Adrenal gland (tissue), 12 donors: ENCODE results near the gene ANKLE2. TPM values are rescaled to one million over a fixed set of nuclear protein-coding genes. Genes with fewer than 3 reads are reported as not detected.

Source experiments
- DNase-seq, 7 donors: peaks; one replicate each; pipeline ENCODE4 v3.0.0-alpha.2; 2019 to 2020
- H3K27ac ChIP-seq, 5 donors: fragments of 200-600 bp; sonication (generic) in 4 of 5; 1 replicate in 3 of 5; 2 replicates in 2 of 5; pipeline versions ENCODE4 v1.5.1 to v1.8.0; 2016 to 2020; ENCODE audit warnings: mild to moderate bottlenecking in 1 of 5
- H3K27me3 ChIP-seq: fragments of 200-600 bp; 2 replicates; pipeline ENCODE4 v1.8.0; 2021
- H3K36me3 ChIP-seq, 2 donors: fragments of 200-600 bp; replicated peaks in 1 of 2; 1 replicate in 1 of 2; 2 replicates in 1 of 2; pipeline versions ENCODE4 v1.5.1 to v1.8.0; 2018 to 2022
- H3K4me1 ChIP-seq, 2 donors: fragments of 200-600 bp; replicated peaks in 1 of 2; 1 replicate in 1 of 2; 2 replicates in 1 of 2; pipeline versions ENCODE4 v1.5.1 to v1.8.0; 2018 to 2021
- H3K4me3 ChIP-seq, 4 donors: fragments of 200-600 bp; sonication (generic) in 3 of 4; one replicate each; pipeline ENCODE4 v1.5.1; 2016 to 2018
- H3K9me3 ChIP-seq, 3 donors: fragments of 200-600 bp; sonication (generic) in 1 of 3; replicated peaks in 1 of 3; 1 replicate in 2 of 3; 2 replicates in 1 of 3; pipeline versions ENCODE4 v1.5.1 to v1.8.0; 2016 to 2021
- CTCF ChIP-seq, 6 experiments: fragments of 450-650 bp in 4 of 6; fragments of 200-600 bp in 2 of 6; sonication (generic) in 1 of 6; IDR thresholded peaks; 1 replicate in 5 of 6; 2 replicates in 1 of 6; pipeline versions ENCODE4 v1.5.1 to v1.8.0; 2016 to 2021; ENCODE audit warnings: antibody characterized with exemption in 6 of 6, mild to moderate bottlenecking in 2 of 6, moderate library complexity in 1 of 6
- POLR2A ChIP-seq, 2 donors: fragments of 450-650 bp; IDR thresholded peaks; one replicate each; pipeline ENCODE4 v1.6.1; 2017; ENCODE audit warnings: antibody characterized with exemption in 2 of 2, mild to moderate bottlenecking in 2 of 2, moderate library complexity in 1 of 2
- WGBS, 4 donors: extraction: QIAGEN DNeasy Blood & Tissue Kit in 2 of 4; methylation state at CpG; one replicate each; pipeline versions ENCODE4 v1.1.5 to v1.1.7; 2013 to 2017; 5-methylcytosine and 5-hydroxymethylcytosine counted together
- intact Hi-C, 2 donors: fragments of 100-400 bp; cut with DNase I; formaldehyde crosslinking; loops; one replicate each; pipeline versions ENCODE4 v1.14.1 to v1.15.0; 2022 to 2023
- polyA plus RNA-seq, 3 donors: library from polyadenylated mRNA; stranded (reverse); fragments of 200-250 nt in 2 of 3; fragments of 350-450 nt in 1 of 3; fragmentation: Illumina TruSeq in 1 of 3; extraction: RNeasy Lipid Tissue Mini Kit (QIAGEN cat#74804) in 1 of 3; gene quantifications; one replicate each; pipeline ENCODE4 v1.2.3, GENCODE V29; 2013 to 2014
- total RNA-seq, 9 donors: library from RNA; depleted of rRNA in 4 of 9; stranded (reverse); fragments of >200 nt in 4 of 9; fragments of 120-200 nt in 1 of 9; fragmentation: NEBNext Ultra II Directional in 1 of 9; extraction: Animal tissue kit (Norgen Biotek cat#: 25700) in 1 of 9; gene quantifications; one replicate each; pipeline versions ENCODE4 v1.1.0 to v1.2.4, GENCODE V29; 2013 to 2023
- donor health status: healthy with polysubstance abuse.
- donor health status: Bipolar disorder and iron deficiency.
- donor health status: DM: yes; HTN: yes; CAD: no.
- donor health status: DM: no; HTN: no; CAD: no.
- donor health status: DM: no; HTN: no; CAD: no.
- donor health status: DM: yes; HTN: yes; CAD: no.

The ANKLE2 gene
- total and polyA plus RNA-seq, 12 donors = 43.6 to 76.1 (median 59.9) TPM

DNA sequence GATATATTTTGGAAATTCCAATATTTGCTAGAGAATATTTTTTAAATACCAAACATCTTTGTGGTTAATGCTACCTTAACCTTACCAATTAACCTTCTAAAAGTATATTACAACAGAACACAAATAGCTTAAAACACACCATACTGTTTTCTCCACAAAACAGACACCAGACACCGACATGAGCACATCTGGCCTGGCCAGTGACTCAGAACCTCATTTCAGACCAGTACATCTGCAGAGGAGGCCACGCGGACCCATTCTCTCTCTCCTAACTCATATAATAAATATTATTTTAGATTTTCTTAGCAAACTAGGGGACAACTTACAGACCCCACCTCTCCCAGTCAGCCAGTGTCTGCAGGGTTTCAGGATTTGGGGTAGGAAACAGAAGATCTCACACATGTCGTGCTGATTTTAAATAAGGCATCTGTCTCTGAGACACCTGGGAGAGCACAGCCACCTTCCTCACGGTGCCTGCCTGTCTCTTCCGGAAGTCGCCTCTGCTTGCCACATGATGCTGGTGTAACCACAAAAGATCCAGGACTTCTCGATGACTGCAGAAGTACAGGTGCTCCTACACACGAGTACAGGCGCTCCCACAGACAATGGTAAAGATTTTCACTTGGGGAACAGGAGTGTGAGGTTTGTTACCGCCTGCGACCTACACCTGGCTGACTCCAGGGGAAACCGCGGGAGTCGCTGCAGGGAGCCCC is 9.7 kb upstream of the ANKLE2 start:
- intact Hi-C loops = no loop called here
- Histone ChIP-seq H3K9me3 (no peaks in the 10 kb centered on the region), H3K27me3 (no peaks in the 10 kb centered on the region), H3K27ac (no peak overlapping the region), H3K36me3 (peaks cover 0 to 54% of the 10 kb centered on the region in 2 donors), H3K4me1 (peaks cover 8% of the 10 kb centered on the region in 2 donors), H3K4me3 (no peak overlapping the region)
- no peak for TF ChIP-seq CTCF (IDR thresholded peaks at IDR 0.05)
- TF ChIP-seq POLR2A (IDR thresholded peaks at IDR 0.05) = no peak
- DNase-seq = no peak
- WGBS, 4 donors = 87 to 91% (median 88%) methylated on average over 10 to 15 of the region's 15 CpGs

DNA sequence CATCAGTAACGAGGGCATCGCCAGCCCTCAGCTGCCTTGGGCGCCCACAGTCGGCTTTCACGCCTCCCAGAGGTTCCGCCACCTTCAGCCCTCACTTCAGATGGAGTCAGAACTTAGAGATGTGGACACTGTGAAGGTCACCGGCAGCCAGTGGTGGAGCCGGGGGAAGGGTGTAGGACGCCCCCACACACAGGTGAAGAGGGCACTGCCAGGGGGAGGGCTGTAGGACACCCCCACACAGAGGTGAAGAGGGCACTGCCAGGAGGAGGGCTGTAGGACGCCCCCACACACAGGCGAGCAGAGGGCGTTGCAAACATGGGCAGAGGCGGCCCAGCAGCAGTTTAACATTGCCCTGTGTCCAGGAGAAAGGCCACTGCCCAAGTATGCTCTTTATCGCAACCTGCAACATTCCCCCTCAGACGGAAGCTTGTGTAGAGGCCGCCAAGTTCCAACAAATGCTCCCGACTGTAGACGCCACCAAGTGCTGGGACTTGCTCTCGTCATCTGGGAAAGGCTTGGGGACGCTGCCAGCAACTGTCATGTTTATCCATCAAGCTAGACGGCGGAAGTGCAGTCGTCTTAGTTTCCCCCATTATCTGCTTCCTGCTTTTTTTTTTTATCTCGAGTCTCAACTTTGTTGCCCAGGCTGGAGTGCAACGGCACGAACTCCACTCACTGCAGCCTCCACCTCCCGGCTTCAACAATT is 4.9 kb upstream of the ANKLE2 start:
- H3K4me3 ChIP-seq = no peak overlapping the region
- peaks cover 0 to 11% of the 10 kb centered on the region in 2 donors for H3K36me3 ChIP-seq
- no peaks in the 10 kb centered on the region for H3K9me3 ChIP-seq
- peak overlapping the region in 3 of 5 donors; percentile 13 to 56 (median 25) for H3K27ac ChIP-seq
- TF ChIP-seq CTCF (IDR thresholded peaks at IDR 0.05) = no peak
- TF ChIP-seq POLR2A (IDR thresholded peaks at IDR 0.05) = no peak
- DNase-seq = peak in 5 of 7 donors; percentile 44 to 71 (median 65)
- WGBS, 4 donors = 58 to 63% (median 60%) methylated on average over 23 to 27 of the region's 27 CpGs
- H3K4me1 ChIP-seq = peaks cover 11 to 16% of the 10 kb centered on the region in 2 donors
- intact Hi-C loops = no loop called here
- no peaks in the 10 kb centered on the region for H3K27me3 ChIP-seq

GRCh38 chr12:132765361-132765760 is 3.7 kb upstream of the ANKLE2 start:
- no peak overlapping the region for H3K27ac ChIP-seq
- no peak for TF ChIP-seq CTCF (IDR thresholded peaks at IDR 0.05)
- TF ChIP-seq POLR2A (IDR thresholded peaks at IDR 0.05) = no peak
- H3K9me3 ChIP-seq = no peaks in the 10 kb centered on the region
- intact Hi-C loops = no loop called here
- no peak for DNase-seq
- no peak overlapping the region for H3K4me3 ChIP-seq
- H3K27me3 ChIP-seq = no peaks in the 10 kb centered on the region
- peaks cover 0 to 6% of the 10 kb centered on the region in 2 donors for H3K36me3 ChIP-seq
- H3K4me1 ChIP-seq = peaks cover 12 to 21% of the 10 kb centered on the region in 2 donors
- 67 to 79% (median 68%) methylated on average over 10 to 11 of the region's 11 CpGs for WGBS, 4 donors

DNA sequence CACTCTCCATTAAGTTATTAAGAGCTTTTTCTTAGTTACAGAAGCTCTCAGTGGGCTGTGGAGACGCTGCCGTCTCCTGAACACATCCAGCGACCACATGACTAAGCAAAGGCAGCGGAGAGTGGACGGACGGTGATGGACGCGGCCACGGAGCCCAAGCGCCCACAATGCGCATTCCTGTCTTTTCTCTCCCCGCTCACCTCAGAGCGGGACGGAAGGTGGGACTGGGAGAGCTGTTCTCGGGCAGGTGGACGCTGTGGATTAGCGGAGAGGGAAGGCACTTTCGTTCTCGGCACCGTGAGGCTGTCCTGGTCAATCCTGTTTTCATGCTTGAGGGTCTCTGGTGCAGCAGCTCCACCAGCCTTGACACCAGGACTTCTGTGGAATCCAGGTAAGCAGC is 2.6 kb upstream of the ANKLE2 start:
- no peak for DNase-seq
- WGBS, 4 donors = 91 to 97% (median 96%) methylated on average over 20 of the region's 20 CpGs
- Histone ChIP-seq H3K27ac (no peak overlapping the region), H3K27me3 (no peaks in the 10 kb centered on the region), H3K4me1 (peaks cover 19 to 32% of the 10 kb centered on the region in 2 donors), H3K9me3 (no peaks in the 10 kb centered on the region), H3K4me3 (no peak overlapping the region), H3K36me3 (no peaks in the 10 kb centered on the region)
- intact Hi-C loops = no loop called here
- TF ChIP-seq POLR2A (IDR thresholded peaks at IDR 0.05) = no peak
- no peak for TF ChIP-seq CTCF (IDR thresholded peaks at IDR 0.05)
